Right lobe of liver (tissue), 6 donors: Measurements from ENCODE around the gene POFUT2. TPM values are rescaled to one million over a fixed set of nuclear protein-coding genes. Genes with fewer than 3 reads are reported as not detected.
"Not testable (repeated sequence)": the region's sequence is repeated elsewhere in the genome, so short reads cannot be mapped to it uniquely, and the experiment has no call there.

ENCODE experiments used
- ATAC-seq, 4 donors: fragments of 200-7000 bp; cut with Tn5 transposase; one replicate each; pipeline ENCODE4 v1.9.1; 2020; ENCODE audit warnings: mild to moderate bottlenecking in 4 of 4, moderate library complexity in 4 of 4
- DNase-seq, 3 donors: peaks; one replicate each; pipeline ENCODE4 v3.0.0-alpha.2; 2020
- H3K27ac ChIP-seq, 3 donors: fragments of 200-600 bp; one replicate each; pipeline ENCODE4 v1.8.0; 2022
- H3K27me3 ChIP-seq, 2 donors: fragments of 200-600 bp; one replicate each; pipeline ENCODE4 v1.8.0; 2022
- H3K36me3 ChIP-seq, 4 donors: fragments of 200-600 bp; sonication (generic) in 1 of 4; one replicate each; pipeline versions ENCODE4 v1.5.1 to v1.8.0; 2017 to 2022; ENCODE audit warnings: control low read depth in 1 of 4
- H3K4me1 ChIP-seq, 4 donors: fragments of 200-600 bp; sonication (generic) in 1 of 4; one replicate each; pipeline versions ENCODE4 v1.5.1 to v1.8.0; 2017 to 2022; ENCODE audit warnings: control low read depth in 1 of 4
- H3K4me3 ChIP-seq, 3 donors: fragments of 200-600 bp; one replicate each; pipeline ENCODE4 v1.8.0; 2022
- H3K9me3 ChIP-seq, 4 donors: fragments of 200-600 bp; sonication (generic) in 1 of 4; one replicate each; pipeline versions ENCODE4 v1.5.1 to v1.8.0; 2017 to 2022; ENCODE audit warnings: control low read depth in 1 of 4
- POLR2A ChIP-seq: fragments of 450-650 bp; IDR thresholded peaks from one replicate; pipeline ENCODE4 v1.6.1; 2017; ENCODE audit warnings: antibody characterized with exemption, mild to moderate bottlenecking
- WGBS: methylation state at CpG from one replicate; pipeline ENCODE4 v1.1.6; 2018; ENCODE audit warnings: low coverage, low lambda C conversion rate; ENCODE audit not compliant: insufficient coverage; ENCODE audit errors: missing lambda C conversion rate; 5-methylcytosine and 5-hydroxymethylcytosine counted together
- intact Hi-C, 2 donors: fragments of 100-400 bp; cut with DNase I; formaldehyde crosslinking; loops; one replicate each; pipeline versions ENCODE4 v1.11.2 to v1.14.1; 2022
- total RNA-seq, 6 experiments: library from RNA; depleted of rRNA in 2 of 6; stranded (reverse); fragments of >200 nt in 2 of 6; fragmentation: NEBNext Ultra II Directional in 3 of 6; extraction: Animal tissue kit (Norgen Biotek cat#: 25700) in 3 of 6; gene quantifications; one replicate each; pipeline versions ENCODE4 v1.1.0 to v1.2.4, GENCODE V29; 2016 to 2023
- TF ChIP-seq, protein P1 (sequence below), 4 donors: fragments of 200-600 bp in 3 of 4; fragments of 450-650 bp in 1 of 4; IDR thresholded peaks; one replicate each; pipeline versions ENCODE4 v1.5.1 to v1.8.0; 2016 to 2022; ENCODE audit warnings: antibody characterized with exemption in 4 of 4, mild to moderate bottlenecking in 2 of 4
- donor health status: DM: no; HTN: yes; CAD: no.
- donor health status: DM: no; HTN: no; CAD: no.
- donor health status: DM: no; HTN: no; CAD: no.
- donor health status: DM: no; HTN: yes; CAD: no.
- donor health status: DM: no; HTN: yes; CAD: no.

POFUT2 gene
- total RNA-seq, 6 experiments from 2014 or later, result 10.5 to 22.0 (median 13.7) TPM

GRCh38 chr21:45317398-45318145, 29.9 kb upstream of the POFUT2 start:
- no peak overlapping the region for H3K4me3 ChIP-seq
- H3K4me1 ChIP-seq, result peaks cover 0 to 6% (median 0%) of the 10 kb centered on the region in 4 donors
- no peak for ATAC-seq

GRCh38 chr21:45316871-45317397, 29.2 kb upstream of the POFUT2 start:
- TF ChIP-seq POLR2A, result no peak
- TF ChIP-seq, protein P1, sequence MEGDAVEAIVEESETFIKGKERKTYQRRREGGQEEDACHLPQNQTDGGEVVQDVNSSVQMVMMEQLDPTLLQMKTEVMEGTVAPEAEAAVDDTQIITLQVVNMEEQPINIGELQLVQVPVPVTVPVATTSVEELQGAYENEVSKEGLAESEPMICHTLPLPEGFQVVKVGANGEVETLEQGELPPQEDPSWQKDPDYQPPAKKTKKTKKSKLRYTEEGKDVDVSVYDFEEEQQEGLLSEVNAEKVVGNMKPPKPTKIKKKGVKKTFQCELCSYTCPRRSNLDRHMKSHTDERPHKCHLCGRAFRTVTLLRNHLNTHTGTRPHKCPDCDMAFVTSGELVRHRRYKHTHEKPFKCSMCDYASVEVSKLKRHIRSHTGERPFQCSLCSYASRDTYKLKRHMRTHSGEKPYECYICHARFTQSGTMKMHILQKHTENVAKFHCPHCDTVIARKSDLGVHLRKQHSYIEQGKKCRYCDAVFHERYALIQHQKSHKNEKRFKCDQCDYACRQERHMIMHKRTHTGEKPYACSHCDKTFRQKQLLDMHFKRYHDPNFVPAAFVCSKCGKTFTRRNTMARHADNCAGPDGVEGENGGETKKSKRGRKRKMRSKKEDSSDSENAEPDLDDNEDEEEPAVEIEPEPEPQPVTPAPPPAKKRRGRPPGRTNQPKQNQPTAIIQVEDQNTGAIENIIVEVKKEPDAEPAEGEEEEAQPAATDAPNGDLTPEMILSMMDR (IDR thresholded peaks at IDR 0.05), result no peak
- Histone ChIP-seq H3K27ac (no peak overlapping the region), H3K9me3 (no peaks in the 10 kb centered on the region), H3K4me3 (no peak overlapping the region), H3K27me3 (no peaks in the 10 kb centered on the region), H3K4me1 (peaks cover 0 to 6% (median 0%) of the 10 kb centered on the region in 4 donors), H3K36me3 (no peaks in the 10 kb centered on the region)
- intact Hi-C loops, result no loop called here
- no peak for ATAC-seq
- 80% methylated on average over 2 of the region's 16 CpGs for WGBS
- peak in 2 of 3 donors; percentile 36 to 39 for DNase-seq

More at GRCh38 chr21:45317398-45318145, 29.9 kb upstream of the POFUT2 start:
- DNase-seq, result peak in 2 of 3 donors; percentile 40 to 46
- no peaks in the 10 kb centered on the region for H3K36me3 ChIP-seq
- TF ChIP-seq, protein P1 (IDR thresholded peaks at IDR 0.05), result no peak
- no peak for TF ChIP-seq POLR2A
- H3K9me3 ChIP-seq, result no peaks in the 10 kb centered on the region
- H3K27me3 ChIP-seq, result no peaks in the 10 kb centered on the region
- intact Hi-C loops, result no loop called here
- H3K27ac ChIP-seq, result no peak overlapping the region
- WGBS, result 81% methylated on average over 11 of the region's 17 CpGs

GRCh38 chr21:45315676-45316470, 28.2 kb upstream of the POFUT2 start:
- H3K27me3 ChIP-seq, intact Hi-C loops, H3K9me3 ChIP-seq, H3K27ac ChIP-seq, ATAC-seq, DNase-seq, H3K36me3 ChIP-seq, H3K4me1 ChIP-seq, H3K4me3 ChIP-seq: not testable (repeated sequence)
- WGBS, result 53% methylated on average over 7 of the region's 7 CpGs

DNA sequence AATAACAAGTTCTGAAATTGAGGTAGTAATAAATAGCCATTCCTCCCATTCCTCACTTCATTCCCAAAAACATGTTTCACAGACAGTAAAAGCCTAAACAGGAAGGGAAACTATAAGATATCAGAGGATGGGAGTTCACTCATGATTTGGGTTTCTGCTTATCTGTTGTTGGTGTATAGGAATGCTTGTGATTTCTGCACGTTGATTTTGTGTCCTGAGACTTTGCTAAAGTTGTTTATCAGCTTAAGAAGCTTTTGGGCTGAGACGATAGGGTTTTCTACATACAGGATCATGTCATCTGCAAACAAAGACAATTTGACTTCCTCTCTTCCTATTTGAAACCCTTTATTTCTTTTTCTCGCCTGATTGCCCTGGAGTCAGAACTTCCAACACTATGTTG, 26.0 kb upstream of the POFUT2 start:
- Histone ChIP-seq H3K4me1 (peaks cover 0 to 11% (median under 1%) of the 10 kb centered on the region in 4 donors), H3K27ac (no peak overlapping the region), H3K4me3 (no peak overlapping the region), H3K9me3 (no peaks in the 10 kb centered on the region), H3K27me3 (no peaks in the 10 kb centered on the region), H3K36me3 (no peaks in the 10 kb centered on the region)
- intact Hi-C loops, result no loop called here
- no peak for DNase-seq
- ATAC-seq, result no peak
- no peak for TF ChIP-seq POLR2A
- TF ChIP-seq, protein P1 (IDR thresholded peaks at IDR 0.05), result no peak
- 63% methylated on average over 3 of the region's 3 CpGs for WGBS

DNA sequence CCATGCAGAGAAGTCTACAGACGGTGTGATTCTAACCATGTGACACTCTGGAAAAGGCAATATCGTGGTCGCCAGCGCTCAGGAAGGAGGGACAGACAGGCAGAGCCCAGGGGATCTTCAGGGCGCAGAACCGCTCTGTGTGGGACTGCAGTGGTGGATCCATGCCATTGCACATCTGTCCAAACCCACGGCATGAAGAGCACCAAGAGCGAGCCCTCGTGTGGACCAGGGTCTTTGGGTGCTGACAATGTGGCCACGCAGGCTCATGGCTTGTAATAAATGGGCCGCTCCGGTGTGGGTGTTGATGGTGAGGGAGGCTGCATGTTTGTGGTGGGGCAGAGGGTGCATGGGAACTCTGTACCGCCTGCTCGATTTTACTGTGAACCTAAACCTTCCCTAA, 25.3 kb upstream of the POFUT2 start:
- H3K4me1 ChIP-seq, result peaks cover 0 to 15% (median 4%) of the 10 kb centered on the region in 4 donors
- WGBS, result 86% methylated on average over 9 of the region's 14 CpGs
- intact Hi-C loops, result no loop called here
- no peaks in the 10 kb centered on the region for H3K27me3 ChIP-seq
- ATAC-seq (no peak), DNase-seq (peak in 1 of 3 donors; percentile 27)
- H3K36me3 ChIP-seq, result no peaks in the 10 kb centered on the region
- TF ChIP-seq POLR2A, result no peak
- TF ChIP-seq, protein P1 (IDR thresholded peaks at IDR 0.05), result no peak
- no peak overlapping the region for H3K27ac ChIP-seq
- no peaks in the 10 kb centered on the region for H3K9me3 ChIP-seq
- H3K4me3 ChIP-seq, result no peak overlapping the region
